Tibial nerve (tissue), 4 donors: ENCODE results near the gene APOL2. TPM values are rescaled to one million over a fixed set of nuclear protein-coding genes. Genes with fewer than 3 reads are reported as not detected.

Experiments used
- DNase-seq, 2 donors: peaks; one replicate each; pipeline ENCODE4 v3.0.0-alpha.2; 2019; ENCODE audit warnings: low spot score in 2 of 2
- H3K27ac ChIP-seq, 4 donors: fragments of 200-600 bp; sonication (generic) in 3 of 4; one replicate each; pipeline ENCODE4 v1.5.1; 2017 to 2019; ENCODE audit warnings: mild to moderate bottlenecking in 1 of 4
- H3K27me3 ChIP-seq, 2 donors: fragments of 200-600 bp; sonication (generic) in 1 of 2; one replicate each; pipeline versions ENCODE4 v1.5.1 to v1.6.0; 2017 to 2019
- H3K36me3 ChIP-seq, 3 donors: fragments of 200-600 bp; sonication (generic); one replicate each; pipeline ENCODE4 v1.5.1; 2018 to 2019
- H3K4me1 ChIP-seq, 4 donors: fragments of 200-600 bp; sonication (generic) in 3 of 4; one replicate each; pipeline ENCODE4 v1.5.1; 2017 to 2019
- H3K4me3 ChIP-seq, 4 donors: fragments of 200-600 bp; sonication (generic) in 3 of 4; one replicate each; pipeline ENCODE4 v1.5.1; 2017 to 2019; ENCODE audit warnings: mild to moderate bottlenecking in 1 of 4, moderate library complexity in 1 of 4
- H3K9me3 ChIP-seq, 4 donors: fragments of 200-600 bp; sonication (generic) in 3 of 4; one replicate each; pipeline ENCODE4 v1.5.1; 2017 to 2019
- CTCF ChIP-seq, 5 experiments: fragments of 200-600 bp in 3 of 5; fragments of 450-650 bp in 2 of 5; sonication (generic) in 3 of 5; IDR thresholded peaks; one replicate each; pipeline ENCODE4 v1.5.1; 2016 to 2019; ENCODE audit warnings: antibody characterized with exemption in 5 of 5, mild to moderate bottlenecking in 3 of 5, moderate library complexity in 2 of 5
- EP300 ChIP-seq, 2 donors: sonication (generic); formaldehyde crosslinking; IDR thresholded peaks; one replicate each; pipeline ENCODE4 v1.6.1; 2017; ENCODE audit warnings: antibody characterized with exemption in 2 of 2, mild to moderate bottlenecking in 1 of 2
- POLR2A ChIP-seq, 2 donors: fragments of 450-650 bp; IDR thresholded peaks; one replicate each; pipeline ENCODE4 v1.6.1; 2017; ENCODE audit warnings: antibody characterized with exemption in 2 of 2, mild to moderate bottlenecking in 2 of 2, moderate library complexity in 2 of 2
- WGBS, 2 donors: methylation state at CpG; one replicate each; pipeline ENCODE4 v1.1.5; 2018; 5-methylcytosine and 5-hydroxymethylcytosine counted together
- total RNA-seq, 4 donors: library from RNA; depleted of rRNA; stranded (reverse); fragments of >200 nt; gene quantifications; one replicate each; pipeline ENCODE4 v1.1.0, GENCODE V29; 2016

APOL2 gene
- total RNA-seq, 4 donors from 2014 or later = 76.9 to 112 (median 79.4) TPM

GRCh38 chr22:36249160-36249559, 9.8 kb upstream of the APOL2 start:
- no peak overlapping the region for H3K4me3 ChIP-seq
- no peak for DNase-seq
- H3K27ac ChIP-seq = no peak overlapping the region
- 78 to 88% methylated on average over 2 of the region's 2 CpGs for WGBS, 2 donors
- H3K9me3 ChIP-seq = no peaks in the 10 kb centered on the region
- no peak for TF ChIP-seq EP300 (IDR thresholded peaks at IDR 0.05)
- TF ChIP-seq CTCF (IDR thresholded peaks at IDR 0.05) = no peak
- no peak for TF ChIP-seq POLR2A (IDR thresholded peaks at IDR 0.05)
- H3K27me3 ChIP-seq = no peaks in the 10 kb centered on the region
- no peaks in the 10 kb centered on the region for H3K36me3 ChIP-seq
- H3K4me1 ChIP-seq = peaks cover 0 to 32% (median 14%) of the 10 kb centered on the region in 4 donors

- DNase-seq = no peak
- Histone ChIP-seq H3K9me3 (no peaks in the 10 kb centered on the region), H3K36me3 (no peaks in the 10 kb centered on the region), H3K4me3 (no peak overlapping the region), H3K27ac (no peak overlapping the region), H3K27me3 (no peaks in the 10 kb centered on the region), H3K4me1 (peaks cover 0 to 31% (median 9%) of the 10 kb centered on the region in 4 donors)
- TF ChIP-seq EP300 (IDR thresholded peaks at IDR 0.05) (no peak), CTCF (IDR thresholded peaks at IDR 0.05) (no peak), POLR2A (IDR thresholded peaks at IDR 0.05) (no peak)
- 63 to 81% methylated on average over 5 of the region's 5 CpGs for WGBS, 2 donors
Observed at GRCh38 chr22:36247955-36248354, 8.6 kb upstream of the APOL2 start.

GRCh38 chr22:36246718-36247117, 7.4 kb upstream of the APOL2 start:
- Histone ChIP-seq H3K27ac (no peak overlapping the region), H3K9me3 (no peaks in the 10 kb centered on the region), H3K4me3 (no peak overlapping the region), H3K4me1 (peaks cover 0 to 25% (median 7%) of the 10 kb centered on the region in 4 donors), H3K36me3 (no peaks in the 10 kb centered on the region), H3K27me3 (no peaks in the 10 kb centered on the region)
- 86 to 89% methylated on average over 3 of the region's 3 CpGs for WGBS, 2 donors
- no peak for DNase-seq
- TF ChIP-seq CTCF (IDR thresholded peaks at IDR 0.05) = no peak

GRCh38 chr22:36245805-36246356, 6.6 kb upstream of the APOL2 start:
- 59 to 67% methylated on average over 4 of the region's 4 CpGs for WGBS, 2 donors
- no peaks in the 10 kb centered on the region for H3K36me3 ChIP-seq
- peaks cover 0 to 25% (median 7%) of the 10 kb centered on the region in 4 donors for H3K4me1 ChIP-seq
- TF ChIP-seq CTCF (IDR thresholded peaks at IDR 0.05) = no peak
- no peak for TF ChIP-seq POLR2A (IDR thresholded peaks at IDR 0.05)
- TF ChIP-seq EP300 (IDR thresholded peaks at IDR 0.05) = no peak
- DNase-seq = no peak
- H3K9me3 ChIP-seq = no peaks in the 10 kb centered on the region
- peak overlapping the region in 1 of 4 donors; percentile 71 for H3K27ac ChIP-seq
- H3K27me3 ChIP-seq = no peaks in the 10 kb centered on the region
- H3K4me3 ChIP-seq = no peak overlapping the region

GRCh38 chr22:36244522-36245391, 5.4 kb upstream of the APOL2 start:
- no peak overlapping the region for H3K4me3 ChIP-seq
- H3K27me3 ChIP-seq = no peaks in the 10 kb centered on the region
- no peak for TF ChIP-seq POLR2A (IDR thresholded peaks at IDR 0.05)
- TF ChIP-seq CTCF (IDR thresholded peaks at IDR 0.05) = no peak
- TF ChIP-seq EP300 (IDR thresholded peaks at IDR 0.05) = peak in 1 of 2 donors; percentile 47
- 62 to 66% methylated on average over 5 of the region's 5 CpGs for WGBS, 2 donors
- no peaks in the 10 kb centered on the region for H3K9me3 ChIP-seq
- peak in 1 of 2 donors; percentile 37 for DNase-seq
- peak overlapping the region in 2 of 4 donors; percentile 68 to 71 for H3K27ac ChIP-seq
- H3K4me1 ChIP-seq = peaks cover 0 to 27% (median 7%) of the 10 kb centered on the region in 4 donors
- no peaks in the 10 kb centered on the region for H3K36me3 ChIP-seq
